GM23338 (cell line): Measurements from ENCODE around the gene IDH3B. TPM values are rescaled to one million over a fixed set of nuclear protein-coding genes. Genes with fewer than 3 reads are reported as not detected.

ENCODE experiments used
- ETS1 ChIP-seq: IDR thresholded peaks from 2 replicates; pipeline ENCODE4 v1.6.1; 2016; ENCODE audit warnings: antibody characterized with exemption
- EZH2phosphoT487 ChIP-seq: fragments of 200-600 bp; sonication (generic); IDR thresholded peaks from one replicate; pipeline ENCODE4 v1.8.1; 2018; ENCODE audit warnings: antibody characterized with exemption; ENCODE audit not compliant: unreplicated experiment
- NANOG ChIP-seq: IDR thresholded peaks from 2 replicates; pipeline ENCODE4 v1.6.1; 2016; ENCODE audit warnings: antibody characterized with exemption, borderline replicate concordance
- ZNF114 ChIP-seq: fragments of 250-450 bp; sonication (Bioruptor Pico); IDR thresholded peaks from 2 replicates; pipeline ENCODE4 v1.5.0; 2020; ENCODE audit warnings: mild to moderate bottlenecking, moderate library complexity
- ZNF331 ChIP-seq: fragments of 250-450 bp; sonication (Bioruptor Pico); IDR thresholded peaks from 2 replicates; pipeline ENCODE4 v1.5.0; 2020; ENCODE audit warnings: low read depth, mild to moderate bottlenecking, moderate library complexity
- ZNF462 ChIP-seq: fragments of 250-450 bp; sonication (Bioruptor Pico); IDR thresholded peaks from 2 replicates; pipeline ENCODE4 v1.5.0; 2020; ENCODE audit warnings: mild to moderate bottlenecking, moderate library complexity
- polyA plus RNA-seq: library from polyadenylated mRNA; unstranded; fragments of >200 nt; fragmentation: Nextera tagmentation; extraction: Ambion mirVana; gene quantifications from 2 replicates; pipeline ENCODE4 v1.2.1, GENCODE V29; 2016
- total RNA-seq: library from RNA; depleted of rRNA; stranded (reverse); fragments of >200 nt; shearing (Covaris generic); gene quantifications from 2 replicates; pipeline ENCODE4 v1.2.3, GENCODE V29; 2014
- TF ChIP-seq, protein P1 (sequence below): IDR thresholded peaks from one replicate; pipeline ENCODE4 v1.6.1; 2018; ENCODE audit warnings: antibody characterized with exemption; ENCODE audit not compliant: unreplicated experiment
- TF ChIP-seq, protein P2 (sequence below), 2 experiments: fragments of 200-600 bp in 1 of 2; sonication (generic) in 1 of 2; conservative IDR thresholded peaks; 2 replicates each; pipeline versions ENCODE4 v1.5.1 to v1.6.1; 2016 to 2017; ENCODE audit warnings: antibody characterized with exemption in 2 of 2, low read depth in 2 of 2, mild to moderate bottlenecking in 2 of 2, moderate library complexity in 1 of 2

Gene IDH3B
- total and polyA plus RNA-seq, 2 experiments from 2014 or later, result 87.1 to 126 TPM

- no peak for TF ChIP-seq ZNF462
- no peak for TF ChIP-seq ZNF114 (CRISPR knock-in tag)
- TF ChIP-seq, protein P1, sequence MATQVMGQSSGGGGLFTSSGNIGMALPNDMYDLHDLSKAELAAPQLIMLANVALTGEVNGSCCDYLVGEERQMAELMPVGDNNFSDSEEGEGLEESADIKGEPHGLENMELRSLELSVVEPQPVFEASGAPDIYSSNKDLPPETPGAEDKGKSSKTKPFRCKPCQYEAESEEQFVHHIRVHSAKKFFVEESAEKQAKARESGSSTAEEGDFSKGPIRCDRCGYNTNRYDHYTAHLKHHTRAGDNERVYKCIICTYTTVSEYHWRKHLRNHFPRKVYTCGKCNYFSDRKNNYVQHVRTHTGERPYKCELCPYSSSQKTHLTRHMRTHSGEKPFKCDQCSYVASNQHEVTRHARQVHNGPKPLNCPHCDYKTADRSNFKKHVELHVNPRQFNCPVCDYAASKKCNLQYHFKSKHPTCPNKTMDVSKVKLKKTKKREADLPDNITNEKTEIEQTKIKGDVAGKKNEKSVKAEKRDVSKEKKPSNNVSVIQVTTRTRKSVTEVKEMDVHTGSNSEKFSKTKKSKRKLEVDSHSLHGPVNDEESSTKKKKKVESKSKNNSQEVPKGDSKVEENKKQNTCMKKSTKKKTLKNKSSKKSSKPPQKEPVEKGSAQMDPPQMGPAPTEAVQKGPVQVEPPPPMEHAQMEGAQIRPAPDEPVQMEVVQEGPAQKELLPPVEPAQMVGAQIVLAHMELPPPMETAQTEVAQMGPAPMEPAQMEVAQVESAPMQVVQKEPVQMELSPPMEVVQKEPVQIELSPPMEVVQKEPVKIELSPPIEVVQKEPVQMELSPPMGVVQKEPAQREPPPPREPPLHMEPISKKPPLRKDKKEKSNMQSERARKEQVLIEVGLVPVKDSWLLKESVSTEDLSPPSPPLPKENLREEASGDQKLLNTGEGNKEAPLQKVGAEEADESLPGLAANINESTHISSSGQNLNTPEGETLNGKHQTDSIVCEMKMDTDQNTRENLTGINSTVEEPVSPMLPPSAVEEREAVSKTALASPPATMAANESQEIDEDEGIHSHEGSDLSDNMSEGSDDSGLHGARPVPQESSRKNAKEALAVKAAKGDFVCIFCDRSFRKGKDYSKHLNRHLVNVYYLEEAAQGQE, result no peak
- no peak for TF ChIP-seq ETS1
- no peak for TF ChIP-seq ZNF331
- TF ChIP-seq, protein P2, sequence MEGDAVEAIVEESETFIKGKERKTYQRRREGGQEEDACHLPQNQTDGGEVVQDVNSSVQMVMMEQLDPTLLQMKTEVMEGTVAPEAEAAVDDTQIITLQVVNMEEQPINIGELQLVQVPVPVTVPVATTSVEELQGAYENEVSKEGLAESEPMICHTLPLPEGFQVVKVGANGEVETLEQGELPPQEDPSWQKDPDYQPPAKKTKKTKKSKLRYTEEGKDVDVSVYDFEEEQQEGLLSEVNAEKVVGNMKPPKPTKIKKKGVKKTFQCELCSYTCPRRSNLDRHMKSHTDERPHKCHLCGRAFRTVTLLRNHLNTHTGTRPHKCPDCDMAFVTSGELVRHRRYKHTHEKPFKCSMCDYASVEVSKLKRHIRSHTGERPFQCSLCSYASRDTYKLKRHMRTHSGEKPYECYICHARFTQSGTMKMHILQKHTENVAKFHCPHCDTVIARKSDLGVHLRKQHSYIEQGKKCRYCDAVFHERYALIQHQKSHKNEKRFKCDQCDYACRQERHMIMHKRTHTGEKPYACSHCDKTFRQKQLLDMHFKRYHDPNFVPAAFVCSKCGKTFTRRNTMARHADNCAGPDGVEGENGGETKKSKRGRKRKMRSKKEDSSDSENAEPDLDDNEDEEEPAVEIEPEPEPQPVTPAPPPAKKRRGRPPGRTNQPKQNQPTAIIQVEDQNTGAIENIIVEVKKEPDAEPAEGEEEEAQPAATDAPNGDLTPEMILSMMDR (conservative IDR thresholded peaks at IDR 0.05; ENCODE audit: low read depth in 2 of 2), result no peak
- TF ChIP-seq EZH2phosphoT487, result no peak
- no peak for TF ChIP-seq NANOG
Observed at GRCh38 chr20:2618815-2619214, 45.2 kb downstream of the IDH3B start (continued).
